PC-9 (cell line): ENCODE measurements around the gene HOXA2.

Experiments used
- EZH2 ChIP-seq: fragments of 200-600 bp; sonication (generic); IDR thresholded peaks from 2 replicates; pipeline ENCODE4 v1.8.0; 2017; ENCODE audit warnings: antibody characterized with exemption, low read depth
- TF ChIP-seq, protein P1 (sequence below): fragments of 200-600 bp; sonication (generic); conservative IDR thresholded peaks from 2 replicates; pipeline ENCODE4 v1.6.1; 2017; ENCODE audit warnings: mixed run types, antibody characterized with exemption, mild to moderate bottlenecking, moderate library complexity

DNA sequence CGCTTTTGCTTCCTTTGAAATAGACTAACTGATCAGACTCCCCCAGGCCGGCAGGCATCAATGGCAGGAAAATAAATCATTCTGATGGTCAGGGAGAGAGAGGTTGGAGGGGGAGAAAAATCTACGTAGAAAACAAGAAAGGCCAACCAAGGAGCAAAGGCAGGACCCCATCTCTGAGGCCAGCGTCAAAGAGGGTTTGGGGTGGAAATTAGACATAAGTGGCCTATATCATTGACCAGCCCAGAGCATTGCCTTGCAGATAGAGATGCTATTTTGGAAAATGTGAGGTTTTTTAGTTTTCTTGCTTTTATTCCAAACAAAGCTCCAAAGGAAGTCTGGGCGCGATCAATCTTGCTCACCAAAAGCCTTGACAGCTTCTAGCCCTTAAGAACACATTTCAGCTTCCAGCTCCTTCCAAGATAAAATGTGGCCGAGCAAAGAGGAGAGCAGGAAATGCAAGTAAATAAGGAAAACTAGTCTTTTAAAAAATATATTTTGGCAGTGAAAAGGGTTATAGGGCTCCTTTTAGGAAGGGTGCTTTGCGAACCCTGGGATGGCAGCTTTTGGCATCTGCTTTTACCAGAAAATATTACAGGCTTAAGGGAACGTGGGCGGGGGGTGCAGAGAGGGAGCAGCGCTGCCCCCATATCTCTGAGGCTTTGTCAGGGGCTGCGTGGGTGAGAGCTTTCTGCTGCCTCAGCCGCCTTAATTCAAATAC, 2.0 kb upstream of the HOXA2 start:
- TF ChIP-seq, protein P1, sequence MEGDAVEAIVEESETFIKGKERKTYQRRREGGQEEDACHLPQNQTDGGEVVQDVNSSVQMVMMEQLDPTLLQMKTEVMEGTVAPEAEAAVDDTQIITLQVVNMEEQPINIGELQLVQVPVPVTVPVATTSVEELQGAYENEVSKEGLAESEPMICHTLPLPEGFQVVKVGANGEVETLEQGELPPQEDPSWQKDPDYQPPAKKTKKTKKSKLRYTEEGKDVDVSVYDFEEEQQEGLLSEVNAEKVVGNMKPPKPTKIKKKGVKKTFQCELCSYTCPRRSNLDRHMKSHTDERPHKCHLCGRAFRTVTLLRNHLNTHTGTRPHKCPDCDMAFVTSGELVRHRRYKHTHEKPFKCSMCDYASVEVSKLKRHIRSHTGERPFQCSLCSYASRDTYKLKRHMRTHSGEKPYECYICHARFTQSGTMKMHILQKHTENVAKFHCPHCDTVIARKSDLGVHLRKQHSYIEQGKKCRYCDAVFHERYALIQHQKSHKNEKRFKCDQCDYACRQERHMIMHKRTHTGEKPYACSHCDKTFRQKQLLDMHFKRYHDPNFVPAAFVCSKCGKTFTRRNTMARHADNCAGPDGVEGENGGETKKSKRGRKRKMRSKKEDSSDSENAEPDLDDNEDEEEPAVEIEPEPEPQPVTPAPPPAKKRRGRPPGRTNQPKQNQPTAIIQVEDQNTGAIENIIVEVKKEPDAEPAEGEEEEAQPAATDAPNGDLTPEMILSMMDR, result no peak
- TF ChIP-seq EZH2, result no peak
